IPS-18a (cell line): ENCODE results near the gene GANC.

Experiments used
- H3K27ac ChIP-seq: one replicate; pipeline ENCODE4 v1.5.1; 2013; ENCODE audit warnings: low read length
- H3K27me3 ChIP-seq: one replicate; pipeline ENCODE4 v1.6.1; 2013; ENCODE audit warnings: mild to moderate bottlenecking, low read length; ENCODE audit not compliant: control insufficient read depth, insufficient read depth
- H3K36me3 ChIP-seq: one replicate; pipeline ENCODE4 v1.6.1; 2013; ENCODE audit warnings: low read depth, low read length; ENCODE audit not compliant: control insufficient read depth
- H3K4me1 ChIP-seq: one replicate; pipeline ENCODE4 v1.6.1; 2013; ENCODE audit warnings: low read depth, low read length; ENCODE audit not compliant: control insufficient read depth
- H3K4me3 ChIP-seq: one replicate; pipeline ENCODE4 v1.5.1; 2013; ENCODE audit warnings: low read length
- H3K9ac ChIP-seq: one replicate; pipeline ENCODE4 v1.6.1; 2013; ENCODE audit warnings: mild to moderate bottlenecking, low read length, moderate library complexity
- H3K9me3 ChIP-seq: one replicate; pipeline ENCODE4 v1.6.1; 2013; ENCODE audit warnings: low read depth, low read length; ENCODE audit not compliant: control insufficient read depth

GANC gene

GRCh38 chr15:42384597-42384996 is 111.6 kb downstream of the GANC start:
- peak overlapping the region; percentile 6 for H3K4me3 ChIP-seq
- no peaks in the 10 kb centered on the region for H3K9me3 ChIP-seq
- H3K36me3 ChIP-seq, result no peaks in the 10 kb centered on the region
- H3K4me1 ChIP-seq, result peaks cover 10% of the 10 kb centered on the region
- no peak overlapping the region for H3K9ac ChIP-seq
- H3K27me3 ChIP-seq, result peaks cover 95% of the 10 kb centered on the region
- H3K27ac ChIP-seq, result no peak overlapping the region

GRCh38 chr15:42385206-42385979 is 112.4 kb downstream of the GANC start:
- no peak overlapping the region for H3K9ac ChIP-seq
- no peak overlapping the region for H3K4me3 ChIP-seq
- peaks cover 87% of the 10 kb centered on the region for H3K27me3 ChIP-seq
- no peak overlapping the region for H3K27ac ChIP-seq
- H3K4me1 ChIP-seq, result peaks cover 10% of the 10 kb centered on the region
- H3K9me3 ChIP-seq, result no peaks in the 10 kb centered on the region
- no peaks in the 10 kb centered on the region for H3K36me3 ChIP-seq

- Histone ChIP-seq H3K27me3 (peaks cover 80% of the 10 kb centered on the region), H3K9me3 (no peaks in the 10 kb centered on the region), H3K27ac (no peak overlapping the region), H3K9ac (no peak overlapping the region), H3K4me3 (no peak overlapping the region), H3K36me3 (no peaks in the 10 kb centered on the region), H3K4me1 (peaks cover 10% of the 10 kb centered on the region)
Measured at GRCh38 chr15:42385980-42386700, 113.1 kb downstream of the GANC start.

GRCh38 chr15:42387603-42388002 is 114.6 kb downstream of the GANC start:
- Histone ChIP-seq H3K9me3 (no peaks in the 10 kb centered on the region), H3K4me3 (no peak overlapping the region), H3K9ac (no peak overlapping the region), H3K4me1 (peaks cover 10% of the 10 kb centered on the region), H3K27me3 (peaks cover 65% of the 10 kb centered on the region), H3K36me3 (no peaks in the 10 kb centered on the region), H3K27ac (no peak overlapping the region)

GRCh38 chr15:42392309-42393024 is 119.5 kb downstream of the GANC start:
- Histone ChIP-seq H3K36me3 (no peaks in the 10 kb centered on the region), H3K4me1 (no peaks in the 10 kb centered on the region), H3K27me3 (peaks cover 17% of the 10 kb centered on the region), H3K9ac (no peak overlapping the region), H3K27ac (no peak overlapping the region), H3K4me3 (no peak overlapping the region), H3K9me3 (no peaks in the 10 kb centered on the region)

GRCh38 chr15:42394106-42394505 is 121.1 kb downstream of the GANC start:
- Histone ChIP-seq H3K27ac (no peak overlapping the region), H3K9me3 (no peaks in the 10 kb centered on the region), H3K4me3 (no peak overlapping the region), H3K9ac (no peak overlapping the region), H3K4me1 (no peaks in the 10 kb centered on the region), H3K36me3 (no peaks in the 10 kb centered on the region), H3K27me3 (peaks cover under 1% of the 10 kb centered on the region)

GRCh38 chr15:42395838-42396237 is 122.8 kb downstream of the GANC start:
- Histone ChIP-seq H3K4me3 (no peak overlapping the region), H3K4me1 (no peaks in the 10 kb centered on the region)

GRCh38 chr15:42401544-42402454 is 128.8 kb downstream of the GANC start:
- Histone ChIP-seq H3K4me1 (no peaks in the 10 kb centered on the region), H3K36me3 (no peaks in the 10 kb centered on the region), H3K4me3 (no peak overlapping the region), H3K27ac (no peak overlapping the region), H3K9me3 (no peaks in the 10 kb centered on the region), H3K27me3 (no peaks in the 10 kb centered on the region), H3K9ac (no peak overlapping the region)

More at GRCh38 chr15:42395838-42396237, 122.8 kb downstream of the GANC start:
- Histone ChIP-seq H3K36me3 (no peaks in the 10 kb centered on the region), H3K27me3 (no peaks in the 10 kb centered on the region), H3K9me3 (no peaks in the 10 kb centered on the region), H3K27ac (no peak overlapping the region), H3K9ac (no peak overlapping the region)

- Histone ChIP-seq H3K4me1 (no peaks in the 10 kb centered on the region), H3K4me3 (no peak overlapping the region), H3K9ac (no peak overlapping the region)
Measured at GRCh38 chr15:42402455-42403205, 129.6 kb downstream of the GANC start.

GRCh38 chr15:42403389-42403788 is 130.4 kb downstream of the GANC start:
- H3K9me3 ChIP-seq, result no peaks in the 10 kb centered on the region
- no peak overlapping the region for H3K9ac ChIP-seq
- no peaks in the 10 kb centered on the region for H3K4me1 ChIP-seq
- no peaks in the 10 kb centered on the region for H3K36me3 ChIP-seq
- H3K27ac ChIP-seq, result no peak overlapping the region
- H3K4me3 ChIP-seq, result no peak overlapping the region
- no peaks in the 10 kb centered on the region for H3K27me3 ChIP-seq

More at GRCh38 chr15:42402455-42403205, 129.6 kb downstream of the GANC start:
- H3K36me3 ChIP-seq, result no peaks in the 10 kb centered on the region
- no peak overlapping the region for H3K27ac ChIP-seq
- no peaks in the 10 kb centered on the region for H3K9me3 ChIP-seq
- H3K27me3 ChIP-seq, result no peaks in the 10 kb centered on the region
